Measurements from ENCODE around the gene FLII. TPM values are rescaled to one million over a fixed set of nuclear protein-coding genes. Genes with fewer than 3 reads are reported as not detected.

The FLII gene
- total and polyA plus RNA-seq, 2 of the 8 experiments (the other 6 are each of a cell fraction or from before 2014, with no cell fraction given) = 300 to 549 TPM

DNA sequence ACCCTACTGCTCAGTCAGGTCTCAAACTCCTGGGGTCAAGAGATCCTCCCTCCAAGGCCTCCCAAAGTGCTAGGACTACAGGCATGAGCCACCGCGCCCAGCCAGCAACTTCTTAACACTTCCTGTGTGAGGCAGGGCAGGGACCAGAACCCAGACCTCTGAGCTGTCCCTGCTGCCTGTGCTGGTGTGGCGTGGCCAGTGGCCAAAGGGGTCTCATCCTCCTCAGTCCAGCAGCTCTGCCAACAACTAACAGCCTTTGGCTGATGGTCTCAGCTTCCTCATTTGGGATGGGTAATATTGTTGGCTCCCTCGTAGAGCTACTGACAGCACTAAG lies 34.5 kb downstream of the FLII start:
- peak overlapping the region; percentile 93; the same call in 1 of the 2 replicates for H4K8ac ChIP-seq (ENCODE audit: extremely low read depth, insufficient read depth, low read length)
- H2BK120ac ChIP-seq (replicated peaks; ENCODE audit: low read depth, low read length) = no peak overlapping the region
- peak overlapping the region; percentile 9; the same call in 1 of the 2 replicates for H2BK15ac ChIP-seq (ENCODE audit: low read length)
- H3K36me3 ChIP-seq (ENCODE audit: control insufficient read depth in 2 of 4, insufficient read depth in 4 of 4, low read length in 3 of 4) = no peaks in the 10 kb centered on the region
- no peaks in the 10 kb centered on the region for H3K9me3 ChIP-seq (ENCODE audit: insufficient read depth in 2 of 2, low read depth in 1 of 2, low read length in 1 of 2)
- H2BK12ac ChIP-seq (ENCODE audit: low read depth, low read length) = peak overlapping the region; percentile 65
- H3K27me3 ChIP-seq (replicated peaks in 1 of 4; ENCODE audit: control insufficient read depth in 3 of 4, extremely low read depth in 1 of 4, insufficient read depth in 3 of 4, low read length in 3 of 4) = no peaks in the 10 kb centered on the region
- no peak for DNase-seq (ENCODE audit: low read depth in 1 of 2, low spot score in 2 of 2)
- peak overlapping the region; percentile 9 to 76 (median 50); a peak in 5 of 8 replicates for H3K4me3 ChIP-seq (ENCODE audit: extremely low read depth in 1 of 4, insufficient read depth in 2 of 4, low read depth in 3 of 4, low read length in 4 of 4)
- peaks cover 0 to 18% (median 10%) of the 10 kb centered on the region in 4 experiments; a peak in 6 of 7 replicates for H3K4me1 ChIP-seq (replicated peaks in 1 of 4; ENCODE audit: control insufficient read depth in 3 of 4, insufficient read depth in 4 of 4, low read length in 3 of 4)
- H3K14ac ChIP-seq (ENCODE audit: insufficient read length) = no peak overlapping the region
- ChIA-PET CTCF (ENCODE audit: partially characterized antibody) (interaction anchor here (0.8 to 1.7 kb wide), 12 partner anchors 8 to 97 kb away, joined by 3 to 8 read pairs (median 4); partner anchors contain the start of gene FLII), POLR2A (ENCODE audit: partially characterized antibody) (interaction anchor here (0.7 to 2.8 kb wide), 24 partner anchors 8 to 84 kb away, joined by 3 to 22 read pairs (median 5); partner anchors contain the start of genes ALKBH5 and MIEF2)
- peak overlapping the region; percentile 65 for H4K5ac ChIP-seq (ENCODE audit: insufficient read length, low read depth, low read length)
- H3K9ac ChIP-seq (replicated peaks in 1 of 4; ENCODE audit: extremely low read depth in 1 of 4, low read depth in 3 of 4, low read length in 3 of 4) = peak overlapping the region in 3 of 4 experiments; percentile 48 to 72 (median 64); a peak in 5 of 7 replicates
- peak overlapping the region; percentile 96 for H2BK5ac ChIP-seq (ENCODE audit: low read depth, low read length)
- H2AFZ ChIP-seq (ENCODE audit: low read length) = no peak overlapping the region
- H3K27ac ChIP-seq (ENCODE audit: low read depth, low read length) = peak overlapping the region; percentile 97
- peaks cover 7 to 13% of the 10 kb centered on the region in 2 experiments for H4K20me1 ChIP-seq (replicated peaks in 1 of 2; ENCODE audit: control insufficient read depth in 1 of 2, insufficient read depth in 2 of 2, low read length in 2 of 2)
- 67% methylated on average over 4 of the region's 4 CpGs; no CpG with 5 or more reads in 1 of the 2 experiments for WGBS, 2 experiments (ENCODE audit: extremely low coverage in 1 of 2, insufficient coverage in 1 of 2, insufficient read length in 1 of 2, insufficient replicate concordance in 2 of 2, low coverage in 1 of 2, low lambda C conversion rate in 2 of 2, missing lambda C conversion rate in 1 of 2)
- H3K79me1 ChIP-seq (ENCODE audit: low read depth, low read length) = peaks cover 29% of the 10 kb centered on the region
- TF ChIP-seq CBX8 (IDR thresholded peaks at IDR 0.05; ENCODE audit: borderline replicate concordance, low read depth, low read length) (no peak), CREB1 (IDR thresholded peaks at IDR 0.05) (no peak), HDAC2 (IDR thresholded peaks at IDR 0.05; ENCODE audit: borderline replicate concordance in 1 of 2, low read depth in 2 of 2, low read length in 2 of 2) (no peak), SP1 (IDR thresholded peaks at IDR 0.05; ENCODE audit: low read depth, low read length) (no peak), EP300 (IDR thresholded peaks at IDR 0.05; ENCODE audit: borderline replicate concordance in 1 of 2, low read depth in 2 of 2, low read length in 2 of 2) (no peak), KDM1A (IDR thresholded peaks at IDR 0.05; ENCODE audit: borderline replicate concordance, low read length) (no peak), TAF7 (optimal IDR thresholded peaks at IDR 0.05; ENCODE audit: borderline replicate concordance, low read depth, low read length) (no peak)
- TF ChIP-seq, protein P1, sequence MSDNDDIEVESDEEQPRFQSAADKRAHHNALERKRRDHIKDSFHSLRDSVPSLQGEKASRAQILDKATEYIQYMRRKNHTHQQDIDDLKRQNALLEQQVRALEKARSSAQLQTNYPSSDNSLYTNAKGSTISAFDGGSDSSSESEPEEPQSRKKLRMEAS (IDR thresholded peaks at IDR 0.05) = no peak
- no peak overlapping the region for H2BK20ac ChIP-seq (ENCODE audit: low read length)
- H4K91ac ChIP-seq (replicated peaks; ENCODE audit: insufficient read length, low read length) = peak overlapping the region; percentile 81
- H3K23me2 ChIP-seq (ENCODE audit: low read depth, low read length) = peaks cover 13% of the 10 kb centered on the region
- peak overlapping the region; percentile 53 for H3K18ac ChIP-seq (ENCODE audit: extremely low read depth, low read length)
- 0 out of 2 replicates have a peak overlapping the region, but pooled peaks have one; percentile 29 for H2AK5ac ChIP-seq (ENCODE audit: low read depth, low read length)
- no peak for FAIRE-seq
- H3K23ac ChIP-seq (ENCODE audit: insufficient read length) = no peak overlapping the region
- H3K56ac ChIP-seq (replicated peaks; ENCODE audit: insufficient read length, low read depth, low read length) = peak overlapping the region; percentile 62
- H3K4ac ChIP-seq (replicated peaks; ENCODE audit: insufficient read length, low read depth, low read length) = peak overlapping the region; percentile 39
- H3K79me2 ChIP-seq (ENCODE audit: control insufficient read depth in 1 of 2, insufficient read depth in 2 of 2, low read length in 2 of 2) = peaks cover 8 to 32% of the 10 kb centered on the region in 2 experiments
- peak overlapping the region; percentile 73 to 100 for H3K4me2 ChIP-seq (ENCODE audit: insufficient read depth in 1 of 2, low read depth in 2 of 2, low read length in 2 of 2)
